Epithelial cell of prostate (primary cell): Measurements from ENCODE around the gene RASA3.

Experiments used
- DNase-seq: peaks from one replicate; pipeline ENCODE4 v3.0.0-alpha.2; 2011; ENCODE audit warnings: low read depth, low spot score
- H3K27ac ChIP-seq: fragments of 450-650 bp; 2 replicates; pipeline ENCODE4 v1.5.1; 2017; ENCODE audit warnings: mild to moderate bottlenecking

The RASA3 gene

DNA sequence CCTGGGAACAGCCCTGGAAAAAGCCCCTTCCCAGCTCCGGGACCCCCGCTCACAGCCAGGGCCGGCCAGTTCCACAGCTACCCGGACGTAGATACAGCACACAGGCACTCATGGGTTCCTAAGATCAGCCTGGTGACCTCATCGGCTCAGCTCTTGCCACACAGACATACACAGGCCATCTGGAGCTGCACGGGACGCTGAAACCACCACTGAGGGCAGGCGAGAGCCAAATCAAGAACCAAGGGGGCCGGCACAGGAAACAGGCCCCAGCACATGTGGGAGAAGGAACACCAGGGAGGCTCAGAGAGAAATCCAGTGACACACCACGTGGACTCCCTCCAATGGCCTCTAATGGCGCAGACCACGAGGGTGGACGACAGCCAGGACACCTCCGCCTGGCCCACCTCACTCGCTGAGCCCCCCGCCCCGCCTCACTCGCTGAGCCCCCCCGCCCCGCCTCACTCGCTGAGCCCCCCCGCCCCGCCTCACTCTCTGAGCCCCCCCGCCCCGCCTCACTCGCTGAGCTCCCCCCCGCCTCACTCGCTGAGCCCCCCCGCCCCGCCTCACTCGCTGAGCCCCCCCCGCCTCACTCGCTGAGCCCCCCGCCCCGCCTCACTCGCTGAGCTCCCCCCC lies 88.9 kb downstream of the RASA3 start:
- no peak for DNase-seq
- no peak overlapping the region for H3K27ac ChIP-seq

DNA sequence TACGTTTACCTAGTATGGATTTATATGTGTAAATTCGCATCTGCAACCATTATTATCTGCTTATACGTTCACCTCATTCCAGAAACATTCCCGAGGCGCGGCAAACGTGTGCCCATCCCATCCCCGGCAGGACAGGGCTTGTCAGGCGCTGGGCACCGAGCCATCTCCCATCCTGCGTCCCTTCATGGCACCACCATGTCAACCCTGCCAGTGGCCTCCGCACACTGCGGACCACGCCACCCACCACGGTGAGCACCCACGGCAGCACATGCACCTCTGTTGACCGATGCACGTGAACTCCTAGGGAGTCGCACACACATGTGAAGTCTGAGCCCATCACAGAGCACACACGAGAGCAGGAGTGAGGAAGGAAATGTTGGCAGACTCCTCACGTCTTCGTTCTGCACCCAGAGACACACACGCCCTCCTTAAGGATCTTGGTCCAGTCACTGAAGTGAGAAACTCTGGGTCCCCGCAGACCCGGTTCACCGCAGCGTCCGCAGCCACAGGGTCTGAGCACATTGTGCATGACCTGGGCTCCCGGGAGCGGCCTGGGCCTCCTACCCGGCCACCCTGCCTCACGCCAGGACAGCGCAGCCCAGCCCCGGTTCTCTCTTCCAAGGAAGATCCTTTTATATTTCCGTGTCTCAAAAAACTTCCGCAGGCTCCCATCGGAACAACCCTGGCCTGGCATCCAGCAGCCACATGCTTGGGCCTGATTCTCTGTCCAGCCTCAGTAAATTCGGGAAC lies 90.2 kb downstream of the RASA3 start:
- no peak overlapping the region for H3K27ac ChIP-seq
- no peak for DNase-seq

DNA sequence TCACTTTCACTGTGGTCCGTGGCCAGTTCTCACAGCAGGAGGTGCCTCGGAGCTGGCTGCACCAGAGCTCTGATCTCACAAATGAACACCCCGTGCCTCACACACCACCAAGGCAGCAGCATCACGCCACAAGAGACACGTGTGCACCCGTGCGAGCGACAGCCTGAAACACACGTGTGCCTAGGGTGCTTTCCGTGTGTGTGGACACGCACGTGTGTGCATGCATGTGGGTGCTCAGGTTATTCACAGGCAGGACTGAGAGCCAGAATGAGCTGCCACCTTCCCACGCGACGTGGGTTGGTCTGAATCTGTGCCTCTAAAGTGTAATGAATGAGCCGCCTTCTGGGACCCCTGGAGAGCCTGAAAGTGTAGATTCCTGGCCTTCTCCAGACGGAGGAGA lies 90.9 kb downstream of the RASA3 start:
- H3K27ac ChIP-seq = no peak overlapping the region
- DNase-seq = no peak

DNA sequence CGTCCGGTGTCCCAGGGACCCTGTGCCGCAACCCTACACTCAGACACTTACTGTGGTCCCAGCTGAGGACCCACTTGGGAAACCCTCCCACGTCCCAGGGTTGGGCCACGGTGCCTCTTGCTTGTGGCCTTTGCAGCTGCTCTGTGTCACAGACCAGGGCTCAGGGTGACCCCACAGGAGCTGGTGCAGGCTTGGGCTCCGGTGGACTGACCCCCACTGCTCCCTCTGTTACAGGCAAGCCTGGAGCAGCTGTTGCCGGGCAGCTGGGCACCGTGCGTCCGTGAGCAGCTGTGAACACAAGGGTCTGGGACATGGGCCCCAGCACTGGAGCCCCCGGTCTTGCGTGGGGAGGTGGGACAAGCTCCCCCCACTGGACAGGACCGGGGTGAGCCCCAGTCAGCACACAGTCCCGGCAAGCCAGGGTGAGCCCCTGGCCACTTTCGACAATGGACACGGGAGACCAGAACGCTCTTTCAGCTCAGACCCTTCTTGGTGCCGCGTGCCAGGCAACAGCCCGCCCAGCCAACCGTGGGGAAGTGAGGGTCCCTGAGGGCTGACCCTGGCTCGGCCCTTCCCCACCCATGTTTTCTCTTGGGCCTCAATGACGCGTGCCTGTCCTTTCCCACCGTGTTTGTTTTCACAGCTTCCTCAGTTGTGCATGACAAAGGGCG lies 92.8 kb downstream of the RASA3 start:
- H3K27ac ChIP-seq = no peak overlapping the region
- no peak for DNase-seq

DNA sequence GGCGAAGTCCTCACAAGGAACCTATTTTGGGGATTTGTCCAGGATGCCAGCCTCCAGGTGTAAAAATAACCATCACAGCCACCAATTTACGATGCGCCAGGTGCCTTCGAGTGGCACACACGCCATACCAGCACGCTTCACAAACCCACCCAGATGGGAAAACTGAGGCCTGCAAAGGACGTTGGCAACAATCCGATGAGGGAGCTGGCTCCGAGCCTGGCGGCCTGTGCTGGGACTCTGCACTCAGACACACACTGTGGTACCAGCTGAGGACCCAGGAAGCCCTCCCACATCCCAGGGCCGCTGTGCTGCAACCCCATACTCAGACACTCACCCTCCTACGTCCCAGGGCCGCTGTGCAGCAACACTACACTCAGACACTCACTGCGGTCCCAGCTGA lies 93.5 kb downstream of the RASA3 start:
- no peak for DNase-seq
- no peak overlapping the region for H3K27ac ChIP-seq

DNA sequence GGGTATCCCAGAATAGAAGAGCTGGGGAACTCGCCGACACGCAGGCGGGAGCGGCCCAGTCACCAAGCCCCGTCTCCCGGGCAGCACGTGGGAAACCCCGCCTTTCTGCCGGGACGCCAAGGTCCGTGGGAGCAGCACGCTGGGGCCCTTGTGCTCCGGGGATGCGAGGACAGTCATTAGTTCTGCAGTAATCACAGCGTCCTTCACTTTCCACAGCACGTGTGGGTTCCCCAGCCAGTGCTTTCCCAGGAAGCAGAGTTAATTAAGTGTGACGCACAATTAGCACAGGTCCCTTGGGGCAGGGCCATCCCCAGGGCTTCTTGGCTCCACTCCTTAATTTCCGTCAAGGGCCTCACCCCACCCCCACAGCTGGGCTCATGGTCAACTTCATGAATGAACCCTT lies 94.2 kb downstream of the RASA3 start:
- DNase-seq = no peak

DNA sequence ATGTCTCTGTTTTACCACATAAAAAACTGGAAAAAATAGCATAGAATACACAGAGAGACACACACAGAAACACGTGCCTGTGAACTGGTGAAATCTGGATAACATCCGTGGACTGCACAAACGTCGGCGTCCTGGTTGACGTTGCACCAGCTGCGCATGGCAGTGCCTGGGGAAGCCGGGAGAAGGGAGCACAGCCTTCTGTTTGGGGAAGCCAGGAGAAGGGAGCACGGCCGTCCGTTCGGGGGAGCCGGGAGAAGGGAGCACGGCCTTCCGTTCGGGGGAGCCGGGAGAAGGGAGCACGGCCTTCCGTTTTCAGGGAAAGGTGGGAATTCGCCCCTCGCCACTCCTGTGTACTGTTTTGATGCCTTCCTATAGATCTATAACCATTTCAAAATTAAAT lies 94.7 kb downstream of the RASA3 start:
- DNase-seq = no peak
- H3K27ac ChIP-seq = no peak overlapping the region

More for the DNA sequence above, 94.2 kb downstream of the RASA3 start:
- no peak overlapping the region for H3K27ac ChIP-seq

DNA sequence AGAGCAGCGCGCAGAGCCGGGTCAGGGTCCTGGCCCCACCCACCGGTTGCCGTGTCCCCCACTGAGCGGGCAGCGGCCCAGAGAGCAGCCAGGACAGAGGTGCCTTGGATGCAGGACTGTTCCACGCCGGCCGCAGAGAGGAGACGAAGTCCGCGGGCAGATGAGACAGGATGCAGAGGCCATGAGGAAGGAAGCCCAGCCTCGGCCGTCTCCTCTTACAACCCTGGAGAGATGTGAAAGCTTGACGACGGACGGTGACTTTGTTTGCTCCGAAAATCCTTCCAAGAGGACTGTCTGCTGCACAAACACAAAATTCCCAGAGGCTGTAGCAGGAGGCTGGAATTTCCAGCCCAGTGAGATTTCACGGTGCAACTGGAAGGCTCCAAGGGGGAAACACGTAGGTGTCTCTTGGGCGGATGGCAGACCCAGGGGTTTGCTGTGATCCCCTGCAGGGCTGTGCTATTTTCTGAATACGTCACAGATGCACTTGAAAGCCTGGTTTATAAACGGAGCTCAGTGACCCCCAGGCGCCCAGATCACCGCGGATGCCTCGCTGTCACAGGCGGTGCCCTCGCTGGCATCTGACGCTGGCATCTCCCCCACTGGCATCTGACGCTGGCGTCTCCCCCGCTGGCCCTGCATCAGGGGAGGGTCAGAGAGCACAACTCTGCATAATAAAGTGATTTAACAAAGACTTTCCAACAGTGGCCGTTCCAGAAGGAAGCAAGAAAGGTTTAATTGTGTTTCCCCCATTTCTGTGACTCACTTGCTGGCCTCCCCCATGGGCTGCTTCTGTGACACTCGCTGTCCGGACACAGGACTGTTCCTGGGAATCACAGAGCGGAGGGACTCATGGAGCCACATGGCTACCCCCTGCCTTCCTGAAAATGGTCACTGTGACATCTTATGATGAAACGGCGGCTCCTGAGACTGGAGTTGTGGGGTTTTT lies 96.6 kb downstream of the RASA3 start:
- H3K27ac ChIP-seq = no peak overlapping the region
- no peak for DNase-seq

DNA sequence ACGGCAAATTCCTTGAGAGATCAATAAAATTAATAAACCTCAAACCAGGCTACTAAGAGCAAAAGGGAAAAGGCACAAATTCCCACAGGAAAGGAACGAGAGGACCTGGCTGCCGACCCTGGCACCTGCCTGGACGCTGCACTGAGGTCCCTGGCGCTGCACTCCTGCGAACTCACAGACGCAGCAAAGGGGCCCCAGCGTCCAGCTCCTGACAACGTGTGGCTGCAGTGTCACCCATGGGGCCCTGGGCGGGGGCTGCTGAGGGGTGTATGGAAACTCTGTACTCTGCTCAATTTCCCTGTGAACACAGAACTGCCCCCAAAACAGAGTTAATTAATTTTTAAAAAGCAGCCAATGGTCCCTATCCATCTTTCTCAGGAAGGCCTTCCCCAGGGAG lies 97.2 kb downstream of the RASA3 start:
- H3K27ac ChIP-seq = no peak overlapping the region

DNA sequence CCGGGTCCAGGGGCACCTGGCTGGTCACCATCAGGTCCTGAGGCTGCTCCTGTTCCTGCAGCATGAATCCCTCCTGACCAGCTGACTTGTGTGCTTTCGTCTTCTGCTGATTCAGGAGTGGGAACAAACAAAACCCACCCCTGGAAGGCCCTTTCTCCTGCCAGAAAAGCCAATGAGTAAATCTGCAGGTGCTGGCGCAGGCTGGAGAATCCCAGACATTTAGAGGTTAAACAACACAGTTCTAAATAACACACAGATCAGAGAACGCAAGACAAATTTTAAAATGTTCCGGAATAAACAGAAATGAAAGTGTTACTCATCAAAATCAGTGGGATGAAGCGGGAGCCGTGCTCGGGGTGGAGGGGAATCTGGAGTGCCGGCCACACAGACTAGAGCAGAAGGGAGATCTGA lies 97.9 kb downstream of the RASA3 start:
- no peak overlapping the region for H3K27ac ChIP-seq
- DNase-seq = no peak

More for the DNA sequence above, 97.2 kb downstream of the RASA3 start:
- DNase-seq = no peak

DNA sequence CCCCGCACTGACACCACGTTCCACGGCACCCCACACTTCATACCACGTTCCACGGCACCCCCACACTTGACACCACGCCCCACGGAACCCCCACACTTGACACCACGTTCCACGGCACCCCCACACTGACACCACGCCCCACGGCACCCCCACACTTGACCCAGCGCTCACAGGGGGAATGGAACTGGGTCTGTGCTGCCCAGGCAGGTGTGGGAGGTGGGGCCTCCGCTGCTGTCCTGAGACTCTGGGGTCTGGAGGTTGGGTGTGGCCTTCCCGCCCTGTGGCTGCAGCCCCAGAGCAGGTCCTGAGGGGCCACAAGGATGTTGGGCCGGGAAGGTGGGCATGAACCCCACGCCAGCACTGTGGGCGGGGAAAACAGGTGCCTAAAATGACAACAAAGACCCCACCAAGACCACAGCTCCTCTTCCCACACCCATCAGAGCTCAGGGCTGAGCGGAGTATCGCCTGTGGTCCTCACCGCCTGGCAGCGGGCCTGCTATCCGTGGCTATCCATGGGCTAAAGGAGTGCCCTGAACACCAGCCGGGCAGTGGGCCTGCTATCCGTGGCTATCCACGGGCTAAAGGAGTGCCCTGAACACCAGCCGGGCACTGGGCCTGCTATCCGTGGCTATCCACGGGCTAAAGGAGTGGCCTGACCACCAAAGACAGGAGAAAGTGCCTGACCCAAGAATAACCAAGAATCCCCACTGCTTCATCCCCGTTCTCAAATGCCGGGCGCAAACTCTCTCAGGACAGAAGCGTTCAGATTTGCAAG lies 98.7 kb downstream of the RASA3 start:
- DNase-seq = no peak
- H3K27ac ChIP-seq = no peak overlapping the region

DNA sequence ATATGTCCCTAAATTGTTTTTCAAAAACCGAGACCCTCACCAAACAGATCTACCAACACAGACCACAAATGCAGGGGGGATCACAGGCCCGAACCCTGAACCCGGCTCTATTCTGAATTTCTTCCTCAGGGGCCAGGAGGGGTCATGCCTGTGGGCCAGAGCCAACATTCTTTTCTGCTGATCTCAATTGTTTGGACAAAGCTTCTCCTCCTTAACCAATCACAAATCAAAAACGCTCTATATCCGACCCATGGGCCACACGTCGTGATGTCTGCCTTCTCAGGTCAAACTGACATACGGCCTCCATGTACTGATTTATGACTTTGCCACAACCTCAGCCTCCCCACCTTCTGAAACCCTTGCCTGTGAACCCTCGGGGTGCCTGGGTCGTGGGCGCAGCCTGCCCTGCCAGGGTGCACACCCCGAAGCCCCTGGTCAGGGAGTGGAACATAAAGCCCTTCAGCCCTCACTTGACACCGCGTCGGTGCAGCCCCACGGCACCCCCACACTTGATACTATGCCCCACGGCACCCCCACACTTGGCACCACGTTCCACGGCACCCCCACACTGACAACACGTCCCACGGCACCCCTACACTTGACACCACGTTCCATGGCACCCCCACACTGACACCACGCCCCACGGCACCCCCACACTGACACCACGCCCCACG lies 100.2 kb downstream of the RASA3 start:
- no peak for DNase-seq
- no peak overlapping the region for H3K27ac ChIP-seq

DNA sequence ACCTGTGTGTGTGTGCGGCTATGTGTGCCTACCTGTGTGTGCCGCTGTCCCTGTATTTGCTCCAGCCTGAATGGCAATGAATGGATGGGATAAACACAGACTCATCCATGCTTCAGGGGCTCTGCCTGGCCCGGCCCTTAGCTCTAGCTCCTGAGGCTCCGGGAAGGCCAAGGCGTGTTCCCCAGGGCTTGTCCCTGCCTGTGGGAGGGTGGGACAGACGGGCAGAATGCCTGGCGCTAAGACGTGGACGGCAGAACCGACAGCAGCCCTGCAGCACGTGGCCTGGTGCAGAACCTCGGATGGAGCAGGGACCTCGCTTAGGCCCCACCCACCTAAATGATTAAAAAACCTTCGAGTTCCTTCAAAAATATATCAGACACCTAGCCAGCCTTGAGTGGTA lies 100.8 kb downstream of the RASA3 start:
- DNase-seq = no peak
- H3K27ac ChIP-seq = no peak overlapping the region

DNA sequence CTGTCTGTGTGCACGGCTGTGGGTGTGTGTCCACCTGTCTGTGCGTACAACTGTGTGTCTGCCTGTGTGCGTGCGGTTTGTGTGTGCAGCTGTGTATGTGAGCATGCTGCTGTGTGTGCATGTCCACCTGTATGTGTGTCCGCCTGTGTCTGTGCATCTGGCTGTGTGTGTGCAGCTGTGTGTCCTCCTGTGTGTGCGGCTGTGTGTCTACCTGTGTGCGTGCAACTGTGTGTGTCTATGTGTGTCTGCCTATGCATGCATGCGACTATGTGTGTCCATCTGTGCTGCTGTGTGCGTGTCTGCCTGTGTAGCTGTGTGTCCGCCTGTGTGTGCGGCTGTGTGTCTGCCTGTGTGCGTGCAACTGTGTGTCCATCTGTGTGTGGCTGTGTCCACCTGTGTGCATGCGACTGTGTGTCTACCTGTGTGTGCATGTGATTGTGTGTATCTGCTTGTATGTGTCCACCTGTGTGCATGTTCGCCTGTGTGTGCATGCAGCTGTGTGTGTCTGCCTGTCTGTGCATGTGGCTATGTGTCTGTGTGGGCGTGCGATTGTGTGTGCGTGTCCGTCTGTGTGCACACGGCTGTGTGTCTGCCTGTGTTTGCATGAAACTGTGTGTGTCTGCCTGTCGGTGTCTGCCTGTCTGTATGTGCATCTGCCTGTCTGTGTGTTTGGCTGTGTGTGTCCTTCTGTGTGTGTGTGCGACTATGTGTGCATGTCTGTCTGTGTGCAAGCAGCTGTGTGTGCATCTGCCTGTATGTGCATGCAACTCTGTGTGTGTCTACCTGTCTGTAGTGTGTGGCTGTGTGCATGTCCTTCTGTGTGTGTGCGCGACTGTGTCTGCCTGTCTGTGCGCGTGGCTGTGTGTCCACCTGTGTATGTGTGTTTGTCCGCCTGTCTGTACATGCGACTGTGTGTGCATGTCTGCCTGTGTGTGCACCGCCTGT lies 101.5 kb downstream of the RASA3 start:
- no peak for DNase-seq
- no peak overlapping the region for H3K27ac ChIP-seq

DNA sequence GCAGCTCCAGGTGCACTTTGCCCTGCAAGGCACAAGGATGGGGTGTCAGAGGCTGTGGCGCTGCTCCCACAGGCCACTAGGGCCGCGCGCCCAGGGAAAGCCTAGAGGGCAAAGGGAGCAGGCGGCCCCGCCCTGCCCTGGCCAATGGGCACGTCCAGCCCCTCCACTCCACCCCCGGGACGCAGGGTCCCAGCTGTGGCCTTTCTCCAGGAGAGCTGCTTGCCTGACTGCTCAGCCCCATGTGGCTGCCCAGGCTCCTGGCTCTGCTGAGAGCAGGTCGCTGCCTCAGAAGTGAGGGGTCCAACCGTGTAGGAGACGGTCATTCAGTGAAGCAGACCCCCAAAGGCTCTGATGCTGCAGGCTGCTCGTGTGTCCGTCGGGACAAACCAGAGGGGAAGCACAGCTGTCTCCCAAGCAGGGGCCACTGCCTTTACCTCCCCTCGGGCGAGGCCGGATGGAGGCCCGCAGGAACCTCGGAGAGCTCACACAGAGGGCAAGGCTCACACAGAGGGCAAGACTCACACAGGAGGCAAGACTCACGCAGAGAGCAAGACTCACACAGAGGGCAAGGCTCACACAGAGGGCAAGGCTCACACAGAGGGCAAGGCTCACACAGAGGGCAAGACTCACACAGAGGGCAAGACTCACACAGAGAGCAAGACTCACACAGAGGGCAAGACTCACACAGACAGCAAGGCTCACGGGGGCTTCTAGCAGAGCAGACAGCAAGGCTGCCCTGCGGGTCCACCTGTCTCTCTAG lies 102.4 kb downstream of the RASA3 start:
- DNase-seq = no peak
- no peak overlapping the region for H3K27ac ChIP-seq

DNA sequence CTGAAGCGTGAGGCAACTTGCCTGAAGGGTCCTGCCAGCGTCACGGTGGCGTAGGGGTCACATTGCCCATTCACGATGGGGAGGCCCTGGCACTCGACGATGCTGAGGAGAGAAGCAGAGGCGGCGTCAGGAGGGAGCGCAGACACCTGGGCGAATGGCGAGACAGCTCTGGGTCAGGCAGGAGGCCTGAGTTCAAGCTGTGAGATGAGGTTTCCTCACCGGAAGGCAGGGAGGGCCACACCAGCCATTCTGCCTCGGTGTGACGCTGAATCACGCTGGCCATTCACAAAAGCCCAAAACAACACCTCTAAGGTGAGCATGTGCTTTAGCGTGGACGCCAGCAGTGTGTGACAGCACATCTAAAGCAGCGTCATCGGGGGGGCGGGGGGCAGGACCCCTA lies 104.6 kb downstream of the RASA3 start:
- no peak for DNase-seq
- H3K27ac ChIP-seq = no peak overlapping the region

DNA sequence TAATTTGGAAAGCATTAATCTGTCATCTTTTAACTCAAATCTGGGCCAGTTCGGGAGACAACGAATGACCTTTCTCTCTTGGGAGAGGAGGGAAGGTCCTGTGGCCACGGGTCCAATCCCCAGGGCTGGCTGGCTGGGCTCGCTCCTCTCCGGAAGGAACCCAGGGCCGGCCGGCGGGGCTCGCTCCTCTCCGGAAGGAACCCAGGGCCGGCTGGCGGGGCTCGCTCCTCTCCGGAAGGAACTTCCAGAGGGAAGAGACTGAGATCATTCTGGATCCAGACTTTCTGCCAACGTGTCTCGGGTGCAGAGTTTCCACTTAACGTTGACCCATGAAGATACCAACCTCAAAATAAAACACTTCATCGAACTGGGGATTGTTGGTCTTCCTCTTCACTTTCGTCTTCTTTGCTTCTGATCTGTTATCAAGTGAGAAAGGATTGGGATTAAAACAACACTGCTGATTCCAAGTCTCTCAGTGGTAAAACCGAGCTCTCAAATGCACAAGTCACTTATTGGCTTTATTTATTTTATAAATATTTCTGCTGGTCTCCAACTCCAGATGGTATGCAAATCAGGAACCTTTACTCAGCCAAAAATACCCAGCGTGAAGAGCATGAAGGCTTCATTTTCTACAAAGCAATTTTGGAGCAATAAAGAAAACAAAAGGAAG lies 105.2 kb downstream of the RASA3 start:
- no peak for DNase-seq
- H3K27ac ChIP-seq = no peak overlapping the region
